GM10847 (cell line): ENCODE measurements around the gene DNAJC16.

Experiments used
- POLR2A ChIP-seq: IDR thresholded peaks from 2 replicates; pipeline ENCODE4 v1.6.1; 2011; ENCODE audit not compliant: insufficient read length; ENCODE audit errors: extremely low read depth

Gene DNAJC16

GRCh38 chr1:15620902-15621682, 94.4 kb downstream of the DNAJC16 start:
- no peak for TF ChIP-seq POLR2A

- no peak for TF ChIP-seq POLR2A
Measured at GRCh38 chr1:15621975-15622374, 95.3 kb downstream of the DNAJC16 start.

- TF ChIP-seq POLR2A: no peak
Measured at GRCh38 chr1:15622712-15623373, 96.2 kb downstream of the DNAJC16 start.

- no peak for TF ChIP-seq POLR2A
Measured at GRCh38 chr1:15623435-15623834, 96.8 kb downstream of the DNAJC16 start.

- no peak for TF ChIP-seq POLR2A
Measured at GRCh38 chr1:15624133-15624714, 97.6 kb downstream of the DNAJC16 start.

GRCh38 chr1:15625056-15625917, 98.6 kb downstream of the DNAJC16 start:
- no peak for TF ChIP-seq POLR2A
